Measurements from ENCODE around the gene FBLL1. TPM values are rescaled to one million over a fixed set of nuclear protein-coding genes. Genes with fewer than 3 reads are reported as not detected.

FBLL1 gene
- total and polyA plus RNA-seq, 2 of the 8 experiments (the other 6 are each of a cell fraction or from before 2014, with no cell fraction given): 8.3 to 30.9 TPM

GRCh38 chr5:168553377-168554130, 24.4 kb downstream of the FBLL1 start:
- no peak overlapping the region for H3K4me3 ChIP-seq (ENCODE audit: extremely low read depth in 1 of 4, insufficient read depth in 2 of 4, low read depth in 3 of 4, low read length in 4 of 4)
- no peak overlapping the region for H3K14ac ChIP-seq (ENCODE audit: insufficient read length)
- FAIRE-seq (no peak), DNase-seq (ENCODE audit: low read depth in 1 of 2, low spot score in 2 of 2) (no peak)
- H2BK12ac ChIP-seq (ENCODE audit: low read depth, low read length): no peak overlapping the region
- no peak overlapping the region for H3K4ac ChIP-seq (replicated peaks; ENCODE audit: insufficient read length, low read depth, low read length)
- no peaks in the 10 kb centered on the region for H3K23me2 ChIP-seq (ENCODE audit: low read depth, low read length)
- peaks cover 0 to 10% of the 10 kb centered on the region in 2 experiments; a peak in 1 of 4 replicates for H3K79me2 ChIP-seq (ENCODE audit: control insufficient read depth in 1 of 2, insufficient read depth in 2 of 2, low read length in 2 of 2)
- H3K4me1 ChIP-seq (replicated peaks in 1 of 4; ENCODE audit: control insufficient read depth in 3 of 4, insufficient read depth in 4 of 4, low read length in 3 of 4): no peaks in the 10 kb centered on the region
- H3K9ac ChIP-seq (replicated peaks in 1 of 4; ENCODE audit: extremely low read depth in 1 of 4, low read depth in 3 of 4, low read length in 3 of 4): no peak overlapping the region; a peak in 1 of 7 replicates
- no peak overlapping the region for H3K18ac ChIP-seq (ENCODE audit: extremely low read depth, low read length)
- no peak overlapping the region for H2AFZ ChIP-seq (ENCODE audit: low read length)
- no peak for TF ChIP-seq NANOG (IDR thresholded peaks at IDR 0.05; ENCODE audit: insufficient read depth, low read depth, low read length, poor library complexity, severe bottlenecking)
- TF ChIP-seq CBX5 (IDR thresholded peaks at IDR 0.05; ENCODE audit: low read depth, low read length): no peak
- no peak for TF ChIP-seq SP2 (IDR thresholded peaks at IDR 0.05; ENCODE audit: low read length)
- TF ChIP-seq BCL11A (IDR thresholded peaks at IDR 0.05; ENCODE audit: low read depth in 2 of 2, low read length in 2 of 2): no peak
- TF ChIP-seq BACH1 (IDR thresholded peaks at IDR 0.05; ENCODE audit: low read length): no peak
- no peak for TF ChIP-seq CTBP2 (IDR thresholded peaks at IDR 0.05; ENCODE audit: borderline replicate concordance, insufficient read depth, insufficient read length, low read length)
- TF ChIP-seq SIN3A (conservative IDR thresholded peaks at IDR 0.05 in 1 of 2, IDR thresholded peaks at IDR 0.05 in 1 of 2; ENCODE audit: low read depth in 1 of 2, low read length in 2 of 2): no peak
- no peak for TF ChIP-seq RNF2 (IDR thresholded peaks at IDR 0.05; ENCODE audit: borderline replicate concordance, low read depth, low read length, missing control alignments, poor library complexity, severe bottlenecking)
- no peak for TF ChIP-seq CHD2 (IDR thresholded peaks at IDR 0.05; ENCODE audit: low read length)
- H4K91ac ChIP-seq (replicated peaks; ENCODE audit: insufficient read length, low read length): no peak overlapping the region
- H4K5ac ChIP-seq (ENCODE audit: insufficient read length, low read depth, low read length): no peak overlapping the region
- 98% methylated on average over 2 of the region's 2 CpGs; no CpG with 5 or more reads in 1 of the 2 experiments for WGBS, 2 experiments (ENCODE audit: extremely low coverage in 1 of 2, insufficient coverage in 1 of 2, insufficient read length in 1 of 2, insufficient replicate concordance in 2 of 2, low coverage in 1 of 2, low lambda C conversion rate in 2 of 2, missing lambda C conversion rate in 1 of 2)
- H2BK5ac ChIP-seq (ENCODE audit: low read depth, low read length): no peak overlapping the region
- H3K27me3 ChIP-seq (replicated peaks in 1 of 4; ENCODE audit: control insufficient read depth in 3 of 4, extremely low read depth in 1 of 4, insufficient read depth in 3 of 4, low read length in 3 of 4): no peaks in the 10 kb centered on the region
- no peaks in the 10 kb centered on the region; the same call in 1 of the 2 replicates for H3K79me1 ChIP-seq (ENCODE audit: low read depth, low read length)
- no peak overlapping the region for H2AK5ac ChIP-seq (ENCODE audit: low read depth, low read length)
- no peak overlapping the region for H3K27ac ChIP-seq (ENCODE audit: low read depth, low read length)
- no peak overlapping the region for H4K8ac ChIP-seq (ENCODE audit: extremely low read depth, insufficient read depth, low read length)
- no peak overlapping the region for H2BK20ac ChIP-seq (ENCODE audit: low read length)
- H3K4me2 ChIP-seq (ENCODE audit: insufficient read depth in 1 of 2, low read depth in 2 of 2, low read length in 2 of 2): no peak overlapping the region
- H2BK15ac ChIP-seq (ENCODE audit: low read length): no peak overlapping the region
- no peaks in the 10 kb centered on the region for H3K9me3 ChIP-seq (ENCODE audit: insufficient read depth in 2 of 2, low read depth in 1 of 2, low read length in 1 of 2)
- H3K36me3 ChIP-seq (ENCODE audit: control insufficient read depth in 2 of 4, insufficient read depth in 4 of 4, low read length in 3 of 4): peaks cover 5 to 76% (median 27%) of the 10 kb centered on the region in 4 experiments; a peak in 7 of 8 replicates
- ChIA-PET POLR2A (ENCODE audit: partially characterized antibody) (no interaction called here), CTCF (ENCODE audit: partially characterized antibody) (no interaction called here)
- no peak overlapping the region for H2BK120ac ChIP-seq (replicated peaks; ENCODE audit: low read depth, low read length)
- peaks cover 2 to 3% of the 10 kb centered on the region in 2 experiments for H4K20me1 ChIP-seq (replicated peaks in 1 of 2; ENCODE audit: control insufficient read depth in 1 of 2, insufficient read depth in 2 of 2, low read length in 2 of 2)
- no peak overlapping the region for H3K23ac ChIP-seq (ENCODE audit: insufficient read length)
- H3K56ac ChIP-seq (replicated peaks; ENCODE audit: insufficient read length, low read depth, low read length): no peak overlapping the region
